HG03571 (cell line): ENCODE measurements around the gene WDCP.
A peak's percentile ranks its signal among the peaks of the same experiment; 100 is the strongest.
"Not testable (repeated sequence)": the region's sequence is repeated elsewhere in the genome, so short reads cannot be mapped to it uniquely, and the experiment has no call there.

ENCODE experiments used
- ATAC-seq: cut with Tn5 transposase; IDR thresholded peaks from one replicate; pipeline ENCODE4 v1.9.1; 2021; ENCODE audit not compliant: unreplicated experiment

The WDCP gene

GRCh38 chr2:24046930-24047702 is at the start of gene WDCP:
TSS of gene WDCP (minus strand) at chr2:24047391. CDS start at chr2:24039494, 7,897 bp downstream.
- peak; percentile 99 for ATAC-seq

GRCh38 chr2:24095171-24095677 is 48.0 kb upstream of the WDCP start:
- ATAC-seq, result not testable (repeated sequence)

GRCh38 chr2:24093270-24093669 is 46.1 kb upstream of the WDCP start:
- ATAC-seq, result not testable (repeated sequence)

GRCh38 chr2:24088821-24089359 is 41.7 kb upstream of the WDCP start:
- ATAC-seq, result no peak

- no peak for ATAC-seq
Observed at GRCh38 chr2:24087032-24087431, 39.8 kb upstream of the WDCP start.

- no peak for ATAC-seq
Observed at GRCh38 chr2:24086241-24086640, 39.0 kb upstream of the WDCP start.

GRCh38 chr2:24085200-24085489 is 38.0 kb upstream of the WDCP start:
- no peak for ATAC-seq

GRCh38 chr2:24084386-24085199 is 37.4 kb upstream of the WDCP start, which contains the start of gene TP53I3:
TSS of gene TP53I3 (minus strand) at chr2:24084834. CDS start at chr2:24084326, 508 bp downstream.
- peak; percentile 77 for ATAC-seq

- ATAC-seq, result peak; percentile 70
Observed at GRCh38 chr2:24083567-24084385, 36.6 kb upstream of the WDCP start.

GRCh38 chr2:24082787-24083566 is 35.8 kb upstream of the WDCP start:
- ATAC-seq, result no peak

- no peak for ATAC-seq
Observed at GRCh38 chr2:24080701-24081100, 33.5 kb upstream of the WDCP start.

- ATAC-seq, result no peak
Observed at GRCh38 chr2:24077879-24078278, 30.7 kb upstream of the WDCP start.

- no peak for ATAC-seq
Observed at GRCh38 chr2:24077535-24077877, 30.3 kb upstream of the WDCP start.

GRCh38 chr2:24076849-24077534 is 29.8 kb upstream of the WDCP start:
- peak; percentile 6 for ATAC-seq

GRCh38 chr2:24075915-24076848 is 29.0 kb upstream of the WDCP start, which contains the start of gene SF3B6:
TSS of gene SF3B6 (minus strand) at chr2:24076326. CDS start at chr2:24076229, 97 bp downstream.
- peak; percentile 95 for ATAC-seq

- no peak for ATAC-seq
Observed at GRCh38 chr2:24075259-24075658, 28.1 kb upstream of the WDCP start.

- no peak for ATAC-seq
Observed at GRCh38 chr2:24073816-24074215, 26.6 kb upstream of the WDCP start.

- no peak for ATAC-seq
Observed at GRCh38 chr2:24072259-24072658, 25.1 kb upstream of the WDCP start.
